HepG2 (cell line): Measurements from ENCODE around the gene CEP162. TPM values are rescaled to one million over a fixed set of nuclear protein-coding genes. Genes with fewer than 3 reads are reported as not detected.
A peak's percentile ranks its signal among the peaks of the same experiment; 100 is the strongest.

ENCODE experiments used
- ARHGAP35 ChIP-seq: sonication (generic); formaldehyde crosslinking; IDR thresholded peaks from 2 replicates; pipeline ENCODE4 v1.9.0; 2022; ENCODE audit warnings: mild to moderate bottlenecking, inconsistent platforms, moderate library complexity, missing genetic modification reagents, borderline replicate concordance
- ARID4A ChIP-seq: sonication (generic); formaldehyde crosslinking; IDR thresholded peaks from 2 replicates; pipeline ENCODE4 v1.5.0; 2020; ENCODE audit warnings: mild to moderate bottlenecking, missing genetic modification reagents, borderline replicate concordance
- BRCA1 ChIP-seq: sonication (generic); formaldehyde crosslinking; IDR thresholded peaks from 2 replicates; pipeline ENCODE4 v1.4.0; 2020; ENCODE audit warnings: missing genetic modification reagents
- GATA4 ChIP-seq: sonication (generic); IDR thresholded peaks from 2 replicates; pipeline ENCODE4 v1.6.1; 2016; ENCODE audit warnings: antibody characterized with exemption, low read depth, borderline replicate concordance
- MXD3 ChIP-seq: IDR thresholded peaks from 2 replicates; pipeline ENCODE4 v1.6.1; 2016; ENCODE audit warnings: mild to moderate bottlenecking, missing biosample characterization, missing genetic modification reagents
- NFAT5 ChIP-seq: sonication (generic); formaldehyde crosslinking; IDR thresholded peaks from 2 replicates; pipeline ENCODE4 v1.4.0; 2020; ENCODE audit warnings: missing genetic modification reagents
- THYN1 ChIP-seq: sonication (generic); formaldehyde crosslinking; IDR thresholded peaks from 2 replicates; pipeline ENCODE4 v1.8.1; 2023; ENCODE audit warnings: low read depth, mild to moderate bottlenecking, moderate library complexity, missing genetic modification reagents, borderline replicate concordance
- YY1 ChIP-seq: IDR thresholded peaks from 2 replicates; pipeline ENCODE4 v1.6.1; 2011; ENCODE audit warnings: low read length, low read depth, moderate library complexity, mild to moderate bottlenecking; ENCODE audit not compliant: insufficient read depth, insufficient replicate concordance
- ZNF7 ChIP-seq: IDR thresholded peaks from 2 replicates; pipeline ENCODE4 v1.6.1; 2016; ENCODE audit warnings: missing biosample characterization, missing genetic modification reagents
- ZNF75D ChIP-seq: sonication (generic); formaldehyde crosslinking; IDR thresholded peaks from 2 replicates; pipeline ENCODE4 v1.8.1; 2023; ENCODE audit warnings: missing genetic modification reagents, mild to moderate bottlenecking, borderline replicate concordance
- ZNF850 ChIP-seq: sonication (generic); formaldehyde crosslinking; conservative IDR thresholded peaks from 2 replicates; pipeline ENCODE4 v1.9.0; 2021; ENCODE audit warnings: mild to moderate bottlenecking, missing genetic modification reagents
- polyA plus RNA-seq, 8 experiments: library from polyadenylated mRNA; depleted of rRNA in 3 of 8; stranded (reverse) in 7 of 8; unstranded in 1 of 8; fragments of >200 nt; fragmentation: Illumina TruSeq in 4 of 8; extraction: Trizol in 4 of 8; gene quantifications; 2 replicates each; pipeline versions ENCODE4 v1.2.1 to v1.2.3, GENCODE V29; 2011 to 2016; ENCODE audit warnings: low read depth in 4 of 8, missing spikeins in 1 of 8, mixed read lengths in 1 of 8; ENCODE audit not compliant: insufficient read depth in 1 of 8
- total RNA-seq, 5 experiments: library from RNA; depleted of rRNA; stranded (reverse); fragments of >200 nt; fragmentation: Illumina TruSeq; extraction: Trizol; gene quantifications; 2 replicates each; pipeline ENCODE4 v1.2.3, GENCODE V29; 2016; ENCODE audit warnings: low read depth in 1 of 5
- TF ChIP-seq, protein P1 (sequence below): sonication (generic); formaldehyde crosslinking; IDR thresholded peaks from 2 replicates; pipeline ENCODE4 v1.4.0; 2020; ENCODE audit warnings: mild to moderate bottlenecking, missing genetic modification reagents
- TF ChIP-seq, protein P2 (sequence below): sonication (generic); formaldehyde crosslinking; IDR thresholded peaks from 2 replicates; pipeline ENCODE4 v1.9.0; 2022; ENCODE audit warnings: missing genetic modification reagents, mild to moderate bottlenecking, borderline replicate concordance

CEP162 gene
- total and polyA plus RNA-seq, 2 of the 13 experiments (the other 11 are each of a cell fraction or from before 2014, with no cell fraction given), result 0.50 to 7.9 TPM

DNA sequence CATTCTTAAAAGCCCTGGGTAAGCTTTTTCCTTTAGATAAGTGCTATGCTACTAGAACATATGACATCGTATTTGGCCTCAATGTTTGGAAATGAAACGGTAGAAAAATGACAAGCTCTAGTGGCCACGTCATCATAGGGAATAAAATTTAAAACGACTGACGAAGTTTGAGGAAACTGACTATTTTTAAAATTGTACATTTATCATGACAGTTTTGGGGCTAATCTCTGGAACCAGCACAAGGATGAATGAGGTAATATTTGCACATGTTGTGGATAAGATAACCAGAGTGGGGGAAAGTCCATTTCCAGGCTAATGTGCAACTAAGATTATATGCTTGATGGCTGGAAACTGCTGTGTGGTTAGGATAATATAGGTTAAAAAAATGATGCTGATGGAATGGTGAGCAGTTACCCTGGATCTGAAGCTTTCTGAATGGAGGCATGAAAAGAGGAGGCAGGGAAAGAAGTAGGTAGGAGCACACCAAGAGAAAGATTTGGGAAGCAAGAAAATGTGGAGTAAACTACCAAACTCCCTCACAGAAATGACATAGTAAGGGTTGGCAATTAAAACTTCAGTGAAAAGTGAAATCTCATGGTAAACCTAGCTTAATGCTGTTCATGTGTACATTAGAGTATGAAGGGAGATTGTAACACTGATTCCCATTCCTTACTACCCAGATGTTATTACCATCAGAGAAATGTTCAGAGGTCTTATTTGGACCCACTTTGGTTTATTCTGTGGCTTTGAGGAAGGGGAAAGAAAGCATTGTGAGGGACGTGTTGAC is 42.7 kb upstream of the CEP162 start (continued):
- no peak for TF ChIP-seq ARHGAP35 (CRISPR knock-in tag)
- TF ChIP-seq, protein P1, sequence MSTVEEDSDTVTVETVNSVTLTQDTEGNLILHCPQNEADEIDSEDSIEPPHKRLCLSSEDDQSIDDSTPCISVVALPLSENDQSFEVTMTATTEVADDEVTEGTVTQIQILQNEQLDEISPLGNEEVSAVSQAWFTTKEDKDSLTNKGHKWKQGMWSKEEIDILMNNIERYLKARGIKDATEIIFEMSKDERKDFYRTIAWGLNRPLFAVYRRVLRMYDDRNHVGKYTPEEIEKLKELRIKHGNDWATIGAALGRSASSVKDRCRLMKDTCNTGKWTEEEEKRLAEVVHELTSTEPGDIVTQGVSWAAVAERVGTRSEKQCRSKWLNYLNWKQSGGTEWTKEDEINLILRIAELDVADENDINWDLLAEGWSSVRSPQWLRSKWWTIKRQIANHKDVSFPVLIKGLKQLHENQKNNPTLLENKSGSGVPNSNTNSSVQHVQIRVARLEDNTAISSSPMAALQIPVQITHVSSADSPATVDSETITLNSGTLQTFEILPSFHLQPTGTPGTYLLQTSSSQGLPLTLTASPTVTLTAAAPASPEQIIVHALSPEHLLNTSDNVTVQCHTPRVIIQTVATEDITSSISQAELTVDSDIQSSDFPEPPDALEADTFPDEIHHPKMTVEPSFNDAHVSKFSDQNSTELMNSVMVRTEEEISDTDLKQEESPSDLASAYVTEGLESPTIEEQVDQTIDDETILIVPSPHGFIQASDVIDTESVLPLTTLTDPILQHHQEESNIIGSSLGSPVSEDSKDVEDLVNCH (CRISPR knock-in tag), result no peak
- TF ChIP-seq BRCA1, result no peak
- no peak for TF ChIP-seq ARID4A (CRISPR knock-in tag)
- TF ChIP-seq, protein P2, sequence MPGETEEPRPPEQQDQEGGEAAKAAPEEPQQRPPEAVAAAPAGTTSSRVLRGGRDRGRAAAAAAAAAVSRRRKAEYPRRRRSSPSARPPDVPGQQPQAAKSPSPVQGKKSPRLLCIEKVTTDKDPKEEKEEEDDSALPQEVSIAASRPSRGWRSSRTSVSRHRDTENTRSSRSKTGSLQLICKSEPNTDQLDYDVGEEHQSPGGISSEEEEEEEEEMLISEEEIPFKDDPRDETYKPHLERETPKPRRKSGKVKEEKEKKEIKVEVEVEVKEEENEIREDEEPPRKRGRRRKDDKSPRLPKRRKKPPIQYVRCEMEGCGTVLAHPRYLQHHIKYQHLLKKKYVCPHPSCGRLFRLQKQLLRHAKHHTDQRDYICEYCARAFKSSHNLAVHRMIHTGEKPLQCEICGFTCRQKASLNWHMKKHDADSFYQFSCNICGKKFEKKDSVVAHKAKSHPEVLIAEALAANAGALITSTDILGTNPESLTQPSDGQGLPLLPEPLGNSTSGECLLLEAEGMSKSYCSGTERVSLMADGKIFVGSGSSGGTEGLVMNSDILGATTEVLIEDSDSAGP, result no peak
- TF ChIP-seq THYN1 (CRISPR knock-in tag), result no peak
- TF ChIP-seq ZNF75D (CRISPR knock-in tag), result no peak
- TF ChIP-seq MXD3 (CRISPR knock-in tag), result no peak
- TF ChIP-seq GATA4, result peak; percentile 89
- no peak for TF ChIP-seq ZNF7 (CRISPR knock-in tag)
- no peak for TF ChIP-seq YY1
- TF ChIP-seq NFAT5 (CRISPR knock-in tag), result no peak
- TF ChIP-seq ZNF850, result no peak
